Progenitor cell of endocrine pancreas (in vitro differentiated cells): ENCODE results near the gene ULK4. TPM values are rescaled to one million over a fixed set of nuclear protein-coding genes. Genes with fewer than 3 reads are reported as not detected.
"Not testable (repeated sequence)": the region's sequence is repeated elsewhere in the genome, so short reads cannot be mapped to it uniquely, and the experiment has no call there.

ENCODE experiments used
- DNase-seq: peaks from one replicate; pipeline ENCODE4 v3.0.0; 2021; ENCODE audit warnings: low spot score; ENCODE audit not compliant: unreplicated experiment
- H3K27ac Mint-ChIP-seq: 2 replicates; pipeline ENCODE4 v1.8.0; 2021; ENCODE audit warnings: mild to moderate bottlenecking, moderate library complexity, mixed read lengths
- H3K27me3 Mint-ChIP-seq: 2 replicates; pipeline ENCODE4 v1.8.0; 2021; ENCODE audit warnings: mixed read lengths
- H3K36me3 Mint-ChIP-seq: 2 replicates; pipeline ENCODE4 v1.8.0; 2022; ENCODE audit warnings: mixed read lengths; ENCODE audit not compliant: insufficient read depth
- H3K4me1 Mint-ChIP-seq: 2 replicates; pipeline ENCODE4 v1.8.0; 2021; ENCODE audit warnings: low read depth, mixed read lengths
- H3K4me3 Mint-ChIP-seq: 2 replicates; pipeline ENCODE4 v1.8.0; 2021; ENCODE audit warnings: low read depth, mild to moderate bottlenecking, moderate library complexity, mixed read lengths
- H3K9me3 Mint-ChIP-seq: 2 replicates; pipeline ENCODE4 v1.8.0; 2021; ENCODE audit warnings: low read depth, mixed read lengths
- CTCF ChIP-seq: fragments of 200-600 bp; sonication (generic); IDR thresholded peaks from one replicate; pipeline ENCODE4 v1.5.0; 2021; ENCODE audit warnings: antibody characterized with exemption, mild to moderate bottlenecking; ENCODE audit not compliant: unreplicated experiment
- total RNA-seq: library from RNA; stranded (reverse); gene quantifications from 2 replicates; pipeline ENCODE4 v1.2.1, GENCODE V29; 2021

Gene ULK4
- total RNA-seq, 1 donor from 2014 or later, result 14.2 TPM

DNA sequence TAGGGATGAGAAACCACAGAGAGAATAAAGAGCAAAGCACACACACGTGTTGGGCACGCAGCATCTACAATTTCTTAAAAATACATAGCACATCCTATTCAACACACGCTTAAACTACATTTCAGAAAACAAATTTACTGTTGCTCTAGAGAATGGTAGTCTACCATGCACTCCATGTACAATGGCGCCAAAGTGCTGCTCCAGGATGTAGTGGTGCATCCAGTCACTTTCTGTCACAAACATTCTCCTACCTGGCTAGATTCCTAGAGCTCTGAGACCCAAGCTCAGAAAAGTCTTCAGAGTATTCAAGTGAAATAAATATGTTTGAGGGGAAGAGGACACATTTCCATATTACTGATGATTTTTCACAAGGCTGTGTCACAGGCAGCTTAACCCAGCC is 388.3 kb downstream of the ULK4 start:
- H3K27me3 Mint-ChIP-seq, result no peaks in the 10 kb centered on the region
- no peak for TF ChIP-seq CTCF
- no peak overlapping the region for H3K4me3 Mint-ChIP-seq
- no peaks in the 10 kb centered on the region for H3K36me3 Mint-ChIP-seq
- H3K4me1 Mint-ChIP-seq, result no peaks in the 10 kb centered on the region
- H3K27ac Mint-ChIP-seq, result no peak overlapping the region
- no peaks in the 10 kb centered on the region for H3K9me3 Mint-ChIP-seq
- DNase-seq, result no peak

DNA sequence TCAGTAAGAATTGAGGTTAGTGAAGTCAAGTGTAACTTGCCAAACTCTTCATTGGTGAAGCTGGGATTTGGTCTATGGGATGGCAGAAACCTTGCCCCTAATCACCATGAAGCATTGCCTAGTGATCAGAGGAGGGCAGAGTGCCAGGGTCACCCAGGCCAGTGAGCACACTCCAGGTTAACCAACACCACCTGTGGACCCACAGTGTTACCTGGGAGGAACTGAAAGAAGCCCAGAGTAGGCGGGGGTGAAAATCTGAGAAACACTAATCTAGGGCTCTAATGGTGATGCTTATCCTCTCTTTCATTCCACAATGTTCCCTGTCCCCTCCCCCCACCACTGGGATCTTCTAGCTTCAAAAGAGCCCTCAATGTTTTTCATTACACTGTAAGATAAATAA is 389.8 kb downstream of the ULK4 start:
- Mint-ChIP-seq H3K4me3 (no peak overlapping the region), H3K27ac (no peak overlapping the region), H3K9me3 (no peaks in the 10 kb centered on the region), H3K36me3 (no peaks in the 10 kb centered on the region), H3K27me3 (no peaks in the 10 kb centered on the region), H3K4me1 (no peaks in the 10 kb centered on the region)
- DNase-seq, result no peak
- TF ChIP-seq CTCF, result no peak

GRCh38 chr3:41569632-41570305 is 392.1 kb downstream of the ULK4 start:
- DNase-seq, result no peak
- H3K4me1 Mint-ChIP-seq, result no peaks in the 10 kb centered on the region
- no peak overlapping the region for H3K4me3 Mint-ChIP-seq

DNA sequence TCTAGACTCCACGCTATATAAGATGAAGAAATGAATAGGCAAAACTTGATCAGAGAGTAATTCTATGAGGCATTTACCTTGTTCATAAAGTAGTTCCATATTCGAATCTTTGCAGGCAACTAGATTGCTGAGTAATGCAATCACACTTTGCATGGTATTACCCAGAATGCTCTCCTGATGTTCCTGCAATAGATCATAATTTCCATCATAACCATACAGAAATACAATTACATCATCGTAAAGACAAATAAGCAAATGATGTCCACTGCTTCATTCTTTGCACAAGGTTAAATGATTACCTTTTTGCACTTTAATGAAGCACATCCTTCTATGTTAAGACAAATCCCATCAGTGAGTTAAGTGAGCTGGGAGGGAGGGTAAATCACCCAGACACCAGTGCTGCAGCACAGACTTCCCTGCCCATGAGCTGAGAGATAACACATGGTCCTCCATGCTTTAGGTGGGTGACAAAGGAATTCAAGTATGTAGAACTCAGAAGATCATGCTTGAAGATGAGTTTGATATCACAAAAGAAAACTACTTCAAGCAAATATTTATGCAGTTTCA is 395.9 kb downstream of the ULK4 start:
- H3K27ac Mint-ChIP-seq, result no peak overlapping the region
- H3K4me3 Mint-ChIP-seq, result no peak overlapping the region
- H3K36me3 Mint-ChIP-seq, result peaks cover 2% of the 10 kb centered on the region
- peaks cover 4% of the 10 kb centered on the region for H3K9me3 Mint-ChIP-seq
- TF ChIP-seq CTCF, result no peak
- H3K4me1 Mint-ChIP-seq, result no peaks in the 10 kb centered on the region
- no peak for DNase-seq
- no peaks in the 10 kb centered on the region for H3K27me3 Mint-ChIP-seq

More at GRCh38 chr3:41569632-41570305, 392.1 kb downstream of the ULK4 start:
- Mint-ChIP-seq H3K27me3 (no peaks in the 10 kb centered on the region), H3K9me3 (no peaks in the 10 kb centered on the region), H3K36me3 (no peaks in the 10 kb centered on the region), H3K27ac (no peak overlapping the region)
- TF ChIP-seq CTCF, result no peak

DNA sequence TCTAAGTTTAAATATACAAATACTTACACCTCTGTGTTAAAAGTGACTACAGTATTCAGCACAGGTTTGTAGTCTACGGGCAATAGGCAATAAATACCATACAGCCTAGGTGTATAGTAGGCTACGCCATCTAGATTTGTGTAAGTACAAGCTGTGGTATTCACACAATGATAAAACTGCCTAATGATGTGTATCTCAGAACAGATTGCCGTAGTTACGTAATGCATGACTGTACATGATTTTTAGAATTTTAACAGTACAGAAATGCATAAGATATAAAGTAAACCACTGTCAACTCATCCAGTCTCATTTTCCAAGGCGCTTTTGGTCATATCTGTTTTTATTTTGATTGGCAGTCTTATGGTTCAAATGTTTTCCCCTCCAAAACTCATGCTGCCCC is 396.9 kb downstream of the ULK4 start:
- DNase-seq, result no peak
- Mint-ChIP-seq H3K9me3 (peaks cover 4% of the 10 kb centered on the region), H3K4me3 (no peak overlapping the region), H3K27ac (no peak overlapping the region), H3K4me1 (no peaks in the 10 kb centered on the region), H3K27me3 (no peaks in the 10 kb centered on the region), H3K36me3 (peaks cover 2% of the 10 kb centered on the region)
- TF ChIP-seq CTCF, result no peak

DNA sequence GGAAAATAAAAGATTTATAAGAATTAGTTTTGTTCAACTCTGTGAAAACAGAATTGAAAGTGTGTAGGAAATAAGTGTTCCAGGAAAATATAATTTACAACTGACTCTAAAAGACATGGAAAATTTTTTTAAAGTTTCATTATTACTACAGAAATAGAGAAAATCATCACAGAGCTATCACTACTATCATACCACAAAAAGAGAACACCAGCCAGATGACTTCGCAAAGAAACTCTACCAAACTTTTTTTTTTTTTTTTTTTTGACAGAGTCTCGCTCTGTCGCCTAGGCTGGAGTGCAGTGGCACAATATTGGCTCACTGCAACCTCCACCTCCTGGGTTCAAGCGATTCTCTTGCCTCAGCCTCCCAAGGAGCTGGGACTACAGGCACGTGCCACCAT is 405.7 kb downstream of the ULK4 start:
- not testable (repeated sequence) for H3K4me3 Mint-ChIP-seq, H3K9me3 Mint-ChIP-seq, H3K27me3 Mint-ChIP-seq, H3K27ac Mint-ChIP-seq, H3K4me1 Mint-ChIP-seq, DNase-seq, H3K36me3 Mint-ChIP-seq
